ENCODE measurements around the gene CROCC2. TPM values are rescaled to one million over a fixed set of nuclear protein-coding genes. Genes with fewer than 3 reads are reported as not detected.

The CROCC2 gene
- polyA plus RNA-seq, 2 of the 4 experiments (the other 2 are of a cell fraction), result not detected

GRCh38 chr2:241030883-241031282 is 124.7 kb downstream of the CROCC2 start:
- H3K9me3 ChIP-seq, result peaks cover 17% of the 10 kb centered on the region; the same call in 2 of the 3 replicates
- H3K4me2 ChIP-seq, result no peak overlapping the region
- no peaks in the 10 kb centered on the region for H3K4me1 ChIP-seq
- POLR2A ChIA-PET, result no interaction called here
- no peak for FAIRE-seq
- DNase-seq (ENCODE audit: low read depth in 1 of 2, low spot score in 1 of 2), result no peak
- 85% methylated on average over 7 of the region's 7 CpGs for WGBS (ENCODE audit: missing lambda C conversion rate)
- H3K27ac ChIP-seq, result no peak overlapping the region
- CTCF ChIA-PET, result interaction anchor here (1.1 to 1.2 kb wide), 2 partner anchors 47 kb away, joined by 3 read pairs; no protein-coding TSS in a partner anchor
- TF ChIP-seq BHLHE40 (IDR thresholded peaks at IDR 0.05; ENCODE audit: low read depth, low read length) (no peak), RCOR1 (IDR thresholded peaks at IDR 0.05; ENCODE audit: low read depth, low read length) (no peak), SMC3 (IDR thresholded peaks at IDR 0.05) (no peak), JUN (IDR thresholded peaks at IDR 0.05) (no peak), CEBPB (IDR thresholded peaks at IDR 0.05) (no peak), MAX (IDR thresholded peaks at IDR 0.05) (no peak), BCL3 (IDR thresholded peaks at IDR 0.05) (no peak), TFCP2L1 (CRISPR knock-in tag; IDR thresholded peaks at IDR 0.05) (no peak), FOSB (CRISPR knock-in tag; IDR thresholded peaks at IDR 0.05) (no peak), HDAC2 (IDR thresholded peaks at IDR 0.05) (no peak), FOSL2 (IDR thresholded peaks at IDR 0.05) (no peak), FOSL2 (CRISPR knock-in tag; IDR thresholded peaks at IDR 0.05) (no peak), ZNF302 (CRISPR knock-in tag; IDR thresholded peaks at IDR 0.05) (no peak), HOXB13 (CRISPR knock-in tag; IDR thresholded peaks at IDR 0.05; ENCODE audit: low read depth) (no peak), ELK1 (IDR thresholded peaks at IDR 0.05; ENCODE audit: low read depth, low read length) (no peak), NR3C1 (IDR thresholded peaks at IDR 0.05) (no peak), PBX3 (IDR thresholded peaks at IDR 0.05) (no peak)
- no peak overlapping the region for H3K4me3 ChIP-seq
- ATAC-seq, result no peak

- H3K4me2 ChIP-seq, result no peak overlapping the region
- CTCF ChIA-PET, result interaction anchor here (1.1 to 1.2 kb wide), 2 partner anchors 47 to 48 kb away, joined by 3 read pairs; no protein-coding TSS in a partner anchor
- WGBS (ENCODE audit: missing lambda C conversion rate), result 87% methylated on average over 20 of the region's 20 CpGs
- H3K4me1 ChIP-seq, result no peaks in the 10 kb centered on the region
- H3K27ac ChIP-seq, result no peak overlapping the region
- FAIRE-seq (no peak), DNase-seq (ENCODE audit: low read depth in 1 of 2, low spot score in 1 of 2) (no peak), ATAC-seq (no peak)
- POLR2A ChIA-PET, result no interaction called here
- no peak overlapping the region for H3K4me3 ChIP-seq
- no peak for TF ChIP-seq NPAS2 (CRISPR knock-in tag; IDR thresholded peaks at IDR 0.05; ENCODE audit: borderline replicate concordance)
- TF ChIP-seq BCL3 (IDR thresholded peaks at IDR 0.05), result no peak
- TF ChIP-seq JUNB (IDR thresholded peaks at IDR 0.05), result no peak
- no peak for TF ChIP-seq E2F6 (IDR thresholded peaks at IDR 0.05; ENCODE audit: borderline replicate concordance, low read depth)
- TF ChIP-seq PHF8 (IDR thresholded peaks at IDR 0.05; ENCODE audit: borderline replicate concordance, low read depth), result no peak
- TF ChIP-seq ELK1 (IDR thresholded peaks at IDR 0.05; ENCODE audit: low read depth, low read length), result no peak
- H3K9me3 ChIP-seq, result peaks cover 10% of the 10 kb centered on the region; the same call in 2 of the 3 replicates
Observed at GRCh38 chr2:241031436-241032165, 125.5 kb downstream of the CROCC2 start.
